HG03280 (cell line): ENCODE data around the gene SSB.
"Not testable (repeated sequence)": the region's sequence is repeated elsewhere in the genome, so short reads cannot be mapped to it uniquely, and the experiment has no call there.

Experiments
- ATAC-seq: cut with Tn5 transposase; IDR thresholded peaks from one replicate; pipeline ENCODE4 v1.9.1; 2021; ENCODE audit warnings: mild to moderate bottlenecking, moderate library complexity; ENCODE audit not compliant: unreplicated experiment

Gene SSB

DNA sequence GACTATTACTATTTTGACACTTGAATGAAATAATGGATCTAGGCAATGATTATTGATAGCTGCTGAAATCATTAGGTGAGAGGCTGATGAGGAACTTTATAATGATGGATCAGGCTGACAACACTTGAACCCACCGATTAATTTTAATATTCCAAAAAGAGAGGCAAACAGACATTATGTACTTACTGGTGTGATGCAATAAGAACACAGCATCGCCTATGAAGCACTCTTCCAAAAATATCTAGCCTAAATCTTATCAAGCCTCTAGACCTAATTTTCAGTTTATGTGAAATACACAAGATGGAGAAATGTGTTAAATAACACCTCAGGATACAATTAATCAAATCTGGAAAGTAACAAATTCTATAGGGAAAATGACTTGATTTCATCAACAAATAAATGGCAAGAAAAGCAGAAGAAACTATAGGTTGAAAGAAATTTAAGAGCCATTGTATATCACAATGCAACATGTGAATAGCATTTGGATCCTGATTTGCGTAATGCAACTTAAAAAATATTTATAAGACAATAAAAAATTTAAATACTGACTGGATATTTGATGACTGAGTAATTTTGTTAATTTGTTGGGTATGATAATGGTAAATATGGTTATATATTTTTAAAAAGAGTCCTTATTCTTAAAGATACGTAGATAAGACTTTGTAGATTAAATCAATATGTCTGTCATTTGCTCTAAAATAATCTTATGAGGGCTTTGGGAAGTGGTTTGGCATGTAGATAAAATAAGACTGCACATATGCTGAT is 17.2 kb upstream of the SSB start:
- ATAC-seq, result no peak

DNA sequence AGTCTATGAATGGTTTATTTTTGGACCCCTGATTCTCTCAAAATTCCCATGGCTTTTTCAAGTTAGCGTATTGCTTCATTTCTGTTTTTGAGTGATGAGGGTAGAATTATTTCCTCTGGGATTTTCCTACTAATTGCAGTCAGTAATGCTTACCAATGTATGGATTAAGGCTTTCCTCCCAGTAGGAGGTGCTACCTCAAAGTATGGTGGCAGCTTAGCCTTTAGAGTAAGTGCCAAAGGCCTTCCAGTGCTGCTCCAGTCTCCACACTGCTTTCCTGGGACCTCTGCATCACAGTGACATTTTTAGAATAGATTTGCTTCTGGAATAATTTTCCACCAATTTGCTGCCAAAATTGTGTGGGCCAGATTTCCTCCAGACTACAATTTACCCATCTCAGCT is 16.2 kb upstream of the SSB start:
- no peak for ATAC-seq

- ATAC-seq, result no peak
These were observed 8.1 kb upstream of the SSB start for GRCh38 chr2:169790581-169790980.

GRCh38 chr2:169795181-169795580 is 3.5 kb upstream of the SSB start:
- no peak for ATAC-seq

- no peak for ATAC-seq
These were observed 2.2 kb upstream of the SSB start for GRCh38 chr2:169796441-169796840.

- no peak for ATAC-seq
These were observed 1.1 kb upstream of the SSB start for GRCh38 chr2:169797601-169798000.

- no peak for ATAC-seq
These were observed 314 bp upstream of the SSB start for GRCh38 chr2:169798397-169798717.

- ATAC-seq, result no peak
These were observed 4.8 kb downstream of the SSB start for GRCh38 chr2:169803480-169803879.

DNA sequence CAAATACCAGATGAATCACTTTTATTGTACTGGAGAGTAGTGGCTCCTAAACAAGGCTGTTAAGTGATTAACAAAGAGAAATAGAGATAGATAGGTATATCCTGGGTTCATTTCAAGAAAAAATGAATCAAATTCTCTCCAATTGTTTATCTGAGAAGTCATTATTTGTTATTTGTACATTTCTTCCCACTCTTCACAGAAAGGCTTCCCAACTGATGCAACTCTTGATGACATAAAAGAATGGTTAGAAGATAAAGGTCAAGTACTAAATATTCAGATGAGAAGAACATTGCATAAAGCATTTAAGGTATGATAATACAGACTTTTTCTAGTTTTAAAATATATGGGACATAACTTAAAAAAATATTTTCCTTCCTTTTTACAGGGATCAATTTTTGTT is 7.9 kb downstream of the SSB start:
- no peak for ATAC-seq

DNA sequence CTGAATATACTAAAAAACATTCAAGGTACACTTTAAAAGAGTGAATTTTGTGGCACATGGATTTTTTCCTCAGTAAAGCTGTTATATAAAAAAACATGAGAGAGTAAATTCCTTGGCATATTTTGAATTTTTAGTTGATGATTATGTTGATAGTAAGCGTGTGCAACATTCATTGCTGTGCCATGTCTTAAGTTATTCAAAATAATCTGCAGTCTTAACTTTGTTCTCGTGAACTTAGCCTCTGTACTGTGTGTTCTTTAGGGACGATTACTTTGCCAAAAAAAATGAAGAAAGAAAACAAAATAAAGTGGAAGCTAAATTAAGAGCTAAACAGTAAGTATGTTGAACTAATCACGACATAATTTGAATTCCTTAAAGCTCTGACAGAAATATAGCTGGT is 9.6 kb downstream of the SSB start:
- no peak for ATAC-seq

- no peak for ATAC-seq
These were observed 17.2 kb downstream of the SSB start for GRCh38 chr2:169815849-169816248.

- ATAC-seq, result not testable (repeated sequence)
These were observed 18.3 kb downstream of the SSB start for GRCh38 chr2:169816961-169817360.

DNA sequence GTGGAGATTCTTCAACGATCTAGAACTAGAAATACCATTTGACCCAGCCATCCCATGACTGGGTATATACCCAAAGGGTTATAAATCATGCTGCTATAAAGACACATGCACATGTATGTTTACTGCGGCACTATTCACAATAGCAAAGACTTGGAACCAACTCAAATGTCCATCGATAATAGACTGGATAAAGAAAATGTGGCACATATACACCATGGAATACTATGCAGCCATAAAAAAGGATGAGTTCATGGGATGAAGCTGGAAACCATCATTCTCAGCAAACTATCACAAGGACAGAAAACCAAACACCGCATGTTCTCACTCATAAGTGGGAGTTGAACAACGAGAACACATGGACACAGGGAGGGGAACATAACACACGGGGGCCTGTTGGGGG is 18.7 kb downstream of the SSB start:
- ATAC-seq, result not testable (repeated sequence)

DNA sequence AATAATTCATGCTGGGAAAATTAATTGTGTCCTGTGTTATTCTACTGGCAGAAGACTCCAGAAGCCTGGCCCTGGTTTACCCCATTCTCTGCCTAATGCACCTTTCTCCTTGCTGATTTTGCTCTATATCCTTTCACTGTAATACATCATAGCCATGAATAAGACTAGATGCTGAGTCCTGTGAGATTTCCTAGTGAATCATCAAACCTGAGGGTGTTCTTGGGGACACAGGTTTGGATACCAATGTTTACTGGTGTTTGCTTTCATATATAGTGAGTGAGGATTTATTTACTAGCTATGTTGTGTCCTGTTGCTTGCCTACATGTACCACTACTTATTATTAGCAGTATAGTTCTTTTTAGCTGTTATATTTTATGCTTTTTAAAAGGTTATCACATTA is 19.6 kb downstream of the SSB start:
- no peak for ATAC-seq

DNA sequence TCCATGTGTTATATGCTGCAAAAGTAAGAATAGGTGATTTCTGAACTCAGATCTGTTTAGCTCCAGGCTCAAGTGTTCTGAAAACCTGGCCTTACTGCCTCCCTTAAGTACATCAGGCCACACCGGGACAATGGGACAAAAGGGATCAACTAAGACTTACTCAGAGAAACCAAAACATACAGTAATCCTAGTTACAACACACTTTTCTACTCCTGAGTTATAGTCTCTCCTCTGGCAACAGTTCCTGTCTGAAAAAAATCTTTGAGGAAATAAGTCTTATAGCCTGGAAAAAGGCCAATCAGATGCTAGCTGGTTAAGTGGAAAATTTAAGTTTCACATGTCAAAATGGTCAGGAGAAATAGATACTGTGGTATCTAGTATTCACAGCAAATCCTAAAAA is 20.4 kb downstream of the SSB start:
- ATAC-seq, result no peak

DNA sequence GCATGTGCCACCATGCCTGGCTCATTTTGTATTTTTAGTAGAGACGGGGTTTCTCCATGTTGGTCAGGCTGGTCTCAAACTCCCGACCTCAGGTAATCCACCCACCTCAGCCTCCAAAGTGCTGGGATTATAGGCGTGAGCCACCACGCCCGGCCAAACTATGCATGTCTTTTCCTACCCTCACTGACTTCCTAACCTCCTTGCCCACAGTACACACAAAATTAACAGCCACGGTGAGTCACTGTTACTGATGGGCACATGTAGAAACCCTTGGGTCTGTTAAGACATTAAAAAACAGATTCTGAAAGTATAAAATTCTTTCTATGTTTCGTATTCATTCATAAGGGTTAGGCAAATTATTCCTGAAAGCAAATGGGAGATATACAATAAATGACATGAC is 21.4 kb downstream of the SSB start:
- not testable (repeated sequence) for ATAC-seq

- ATAC-seq, result no peak
These were observed 23.4 kb downstream of the SSB start for GRCh38 chr2:169822036-169822435.

DNA sequence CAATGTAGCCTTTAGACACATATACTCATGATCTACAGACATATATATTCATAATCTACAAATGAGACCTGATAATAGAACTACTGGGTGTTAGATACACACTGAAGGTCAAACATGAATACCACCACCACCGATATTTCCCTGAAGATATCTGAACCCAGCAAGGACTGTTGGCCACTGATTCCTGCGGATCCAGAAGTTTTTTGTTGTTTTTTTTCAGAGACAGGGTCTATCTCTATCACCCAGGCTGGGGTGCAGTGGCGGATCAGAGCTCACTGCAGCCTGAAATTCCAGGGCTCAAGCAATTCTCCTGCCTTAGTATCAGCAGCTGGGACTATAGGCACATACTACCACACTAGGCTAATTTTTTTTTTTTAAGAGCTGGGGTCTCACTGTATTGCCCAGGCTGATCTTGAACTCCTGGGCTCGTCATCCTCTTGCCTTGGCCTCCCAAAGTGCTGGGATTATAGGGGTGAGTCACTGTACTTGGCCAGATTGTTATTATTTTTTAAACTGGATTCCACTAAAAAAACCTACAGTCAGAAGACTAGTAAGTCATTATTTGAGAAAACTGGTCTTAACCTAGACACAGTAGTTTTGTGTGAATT is 24.2 kb downstream of the SSB start:
- ATAC-seq, result no peak

DNA sequence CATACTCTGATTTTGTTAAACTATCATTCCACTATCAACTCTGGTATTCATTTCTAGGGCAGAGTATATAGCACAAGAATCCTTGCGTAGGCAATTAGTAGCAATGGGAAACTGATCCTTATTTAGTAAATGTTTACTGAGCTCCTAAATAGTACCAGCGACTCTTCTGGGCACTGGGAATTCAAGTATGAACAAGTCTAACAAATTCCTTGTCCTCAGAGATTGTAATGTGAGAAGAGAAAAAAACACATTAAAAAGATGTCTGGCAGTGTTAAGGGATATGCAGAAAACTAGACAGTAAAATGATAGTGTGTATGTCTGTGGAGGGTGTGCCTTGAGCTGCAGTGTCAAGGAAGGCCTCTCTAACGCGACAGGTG is 25.3 kb downstream of the SSB start:
- ATAC-seq, result no peak

DNA sequence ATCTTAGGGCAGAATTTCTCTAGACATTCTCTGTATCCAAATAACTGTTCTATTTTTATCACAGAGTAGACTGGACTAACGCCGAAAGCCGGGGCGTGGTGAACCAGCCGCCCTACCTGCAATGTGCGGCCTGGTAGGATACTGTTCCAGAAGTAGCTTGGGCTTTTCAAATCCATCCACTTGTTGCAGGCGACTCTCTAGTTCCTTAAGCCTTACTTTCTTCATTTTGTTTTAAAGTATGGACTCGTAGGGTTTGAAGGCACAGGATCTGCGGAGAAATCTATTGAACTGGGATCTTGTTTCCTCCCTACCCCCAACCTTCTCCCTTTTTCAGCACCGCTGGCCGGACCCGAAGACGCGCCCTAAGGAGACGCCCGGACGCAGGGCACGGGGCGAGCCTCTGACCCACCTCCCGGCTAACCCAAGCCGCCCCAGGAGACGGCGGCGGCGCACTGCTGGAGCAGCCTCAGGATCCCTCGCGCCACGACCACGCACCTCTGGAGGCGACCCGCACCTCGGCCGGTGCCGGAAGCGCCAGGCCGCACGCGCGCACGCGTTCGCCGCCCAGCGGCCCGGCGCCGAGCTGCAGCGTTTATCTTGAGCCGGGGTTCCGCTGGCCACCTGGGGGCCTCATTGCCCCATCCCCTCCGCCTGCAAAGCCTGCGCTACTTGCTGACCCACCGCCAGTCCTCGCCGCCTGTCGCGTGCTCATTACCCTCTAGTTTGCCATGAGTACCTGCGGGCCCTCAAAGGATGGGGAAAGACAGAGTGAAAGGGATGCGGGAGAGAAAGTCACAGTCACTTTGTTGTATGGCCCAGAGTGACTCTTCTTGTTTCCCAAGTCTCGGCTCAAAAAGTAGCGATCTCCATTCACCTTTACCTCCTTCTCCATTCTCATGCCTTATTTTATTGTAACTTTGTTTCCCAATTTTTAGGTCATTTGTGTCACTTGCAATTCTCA is 26.0 kb downstream of the SSB start, which contains the start of gene METTL5:
TSS of gene METTL5 (minus strand) at position 533 of the 961 bp plus-strand sequence. CDS start at position 225, 308 bp downstream.
- ATAC-seq, result peak; percentile 65

GRCh38 chr2:169827272-169828140 is 28.8 kb downstream of the SSB start, which contains the start of gene UBR3:
UBR3 (plus strand) TSS chr2:169827454; CDS start chr2:169827508, 54 bp downstream.
- ATAC-seq, result peak; percentile 84
